Muscle of leg (tissue), 11 donors: ENCODE measurements around the gene UBN2. TPM values are rescaled to one million over a fixed set of nuclear protein-coding genes. Genes with fewer than 3 reads are reported as not detected.
A peak's percentile ranks its signal among the peaks of the same experiment; 100 is the strongest.
"Not testable (repeated sequence)": the region's sequence is repeated elsewhere in the genome, so short reads cannot be mapped to it uniquely, and the experiment has no call there.

Experiments used
- DNase-seq: peaks from one replicate; pipeline ENCODE4 v3.0.0; 2013
- H3K27ac ChIP-seq: one replicate; pipeline ENCODE4 v1.5.1; 2013; ENCODE audit warnings: mild to moderate bottlenecking, low read length, control low read depth
- H3K27me3 ChIP-seq: one replicate; pipeline ENCODE4 v1.6.1; 2013; ENCODE audit warnings: low read length; ENCODE audit not compliant: control insufficient read depth, insufficient read depth
- H3K36me3 ChIP-seq: one replicate; pipeline ENCODE4 v1.6.1; 2013; ENCODE audit warnings: low read length; ENCODE audit not compliant: control insufficient read depth, insufficient read depth
- H3K4me1 ChIP-seq: one replicate; pipeline ENCODE4 v1.6.1; 2013; ENCODE audit warnings: low read length; ENCODE audit not compliant: control insufficient read depth, insufficient read depth
- H3K4me3 ChIP-seq: one replicate; pipeline ENCODE4 v1.5.1; 2013; ENCODE audit warnings: low read length, control low read depth
- H3K9me3 ChIP-seq: replicated peaks from 2 replicates; pipeline ENCODE4 v1.6.1; 2013; ENCODE audit warnings: low read depth, low read length; ENCODE audit not compliant: control insufficient read depth
- WGBS: methylation state at CpG from one replicate; pipeline ENCODE4 v1.1.5; 2013; ENCODE audit warnings: missing lambda C conversion rate; ENCODE audit not compliant: insufficient coverage; 5-methylcytosine and 5-hydroxymethylcytosine counted together
- polyA plus RNA-seq, 8 donors: library from polyadenylated mRNA; unstranded; fragments of 120-200 nt; gene quantifications; one replicate each; pipeline versions ENCODE4 v1.2.1 to v1.2.3, GENCODE V29; 2013; ENCODE audit warnings: inconsistent platforms in 1 of 8, low replicate concordance in 1 of 8; ENCODE audit not compliant: insufficient read length in 8 of 8, insufficient read depth in 1 of 8
- total RNA-seq: library from RNA; stranded (reverse); fragments of 120-200 nt; gene quantifications from one replicate; pipeline ENCODE4 v1.2.4, GENCODE V29; 2013

UBN2 gene
- total and polyA plus RNA-seq, 9 donors: 5.7 to 11.8 (median 7.6) TPM

DNA sequence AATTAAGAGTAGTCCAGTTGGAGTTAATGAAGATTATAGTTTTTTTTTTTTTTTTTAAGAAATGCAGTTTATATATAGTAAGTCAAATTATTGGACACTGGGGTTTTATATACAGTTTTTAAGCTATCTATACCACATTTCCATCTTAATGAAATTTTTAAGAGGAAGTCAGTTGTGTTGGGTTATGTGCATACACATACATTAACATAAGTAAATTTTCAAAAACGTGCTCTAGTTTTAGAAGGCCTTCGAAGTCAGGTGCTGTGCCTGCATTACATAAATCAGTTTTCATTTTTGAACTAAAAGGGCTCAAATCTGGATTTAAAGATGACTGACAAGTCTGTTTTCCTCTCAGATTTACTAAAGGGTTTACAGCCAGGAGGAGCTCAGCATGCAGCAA lies 62.5 kb downstream of the UBN2 start:
- Histone ChIP-seq H3K4me3 (no peak overlapping the region), H3K27ac (no peak overlapping the region), H3K27me3 (no peaks in the 10 kb centered on the region), H3K9me3 (no peaks in the 10 kb centered on the region), H3K36me3 (peaks cover 23% of the 10 kb centered on the region), H3K4me1 (no peaks in the 10 kb centered on the region)
- no peak for DNase-seq
- 100% methylated on average over 1 of the region's 2 CpGs for WGBS

DNA sequence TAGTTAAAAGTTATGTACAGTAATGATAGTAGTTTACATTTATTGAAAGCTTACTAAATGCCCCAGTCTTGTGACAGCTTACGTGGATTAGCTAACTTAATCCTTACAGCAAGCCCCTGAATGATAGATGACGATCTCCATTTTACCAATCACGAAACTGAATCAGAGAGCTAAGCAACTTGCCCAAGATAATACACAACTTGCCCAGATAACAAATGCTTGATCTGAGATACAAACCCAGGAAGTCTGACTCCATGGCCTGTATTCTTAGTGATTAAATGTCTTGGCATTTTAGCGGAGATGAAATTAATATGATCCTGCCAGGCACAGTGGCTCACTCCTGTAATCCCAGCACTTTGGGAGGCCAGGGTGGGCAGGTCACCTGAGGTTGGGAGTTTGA lies 63.2 kb downstream of the UBN2 start:
- Histone ChIP-seq H3K4me1 (no peaks in the 10 kb centered on the region), H3K4me3 (no peak overlapping the region), H3K9me3 (no peaks in the 10 kb centered on the region), H3K27me3 (no peaks in the 10 kb centered on the region), H3K27ac (no peak overlapping the region), H3K36me3 (peaks cover 23% of the 10 kb centered on the region)
- no peak for DNase-seq
- 100% methylated on average over 1 of the region's 4 CpGs for WGBS

DNA sequence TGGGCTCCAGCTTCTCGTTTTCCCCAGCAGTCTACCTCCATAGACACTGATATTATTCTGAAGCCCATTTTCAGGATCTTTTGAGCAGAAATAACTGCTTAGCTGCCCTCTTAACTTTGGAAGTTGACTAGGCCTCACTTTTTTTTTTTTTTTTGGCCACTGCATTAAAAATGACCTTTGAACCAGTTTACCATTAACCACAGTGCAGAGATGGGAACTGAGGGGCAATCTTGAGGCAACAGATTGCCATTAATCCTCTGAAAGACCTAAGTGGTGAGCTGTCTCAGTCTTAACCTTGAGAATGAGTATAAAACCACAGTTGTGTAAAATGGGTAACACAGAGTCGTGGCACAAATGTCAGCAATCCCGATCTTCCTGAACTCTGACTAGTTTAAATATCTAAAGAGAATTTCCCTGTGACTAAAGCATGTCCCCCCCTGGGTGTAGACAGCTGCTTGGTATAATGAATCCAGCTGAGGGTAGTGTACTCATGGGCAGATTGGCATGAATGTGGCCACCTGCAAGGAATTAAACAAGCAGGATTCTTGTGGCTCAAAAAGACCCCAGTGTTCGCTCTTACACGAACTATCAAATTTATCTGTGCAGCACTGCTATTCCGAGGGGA lies 64.0 kb downstream of the UBN2 start:
- Histone ChIP-seq H3K36me3 (peaks cover 23% of the 10 kb centered on the region), H3K9me3 (no peaks in the 10 kb centered on the region), H3K4me1 (no peaks in the 10 kb centered on the region), H3K27me3 (no peaks in the 10 kb centered on the region), H3K4me3 (no peak overlapping the region), H3K27ac (no peak overlapping the region)
- 43% methylated on average over 1 of the region's 6 CpGs for WGBS
- DNase-seq: no peak

DNA sequence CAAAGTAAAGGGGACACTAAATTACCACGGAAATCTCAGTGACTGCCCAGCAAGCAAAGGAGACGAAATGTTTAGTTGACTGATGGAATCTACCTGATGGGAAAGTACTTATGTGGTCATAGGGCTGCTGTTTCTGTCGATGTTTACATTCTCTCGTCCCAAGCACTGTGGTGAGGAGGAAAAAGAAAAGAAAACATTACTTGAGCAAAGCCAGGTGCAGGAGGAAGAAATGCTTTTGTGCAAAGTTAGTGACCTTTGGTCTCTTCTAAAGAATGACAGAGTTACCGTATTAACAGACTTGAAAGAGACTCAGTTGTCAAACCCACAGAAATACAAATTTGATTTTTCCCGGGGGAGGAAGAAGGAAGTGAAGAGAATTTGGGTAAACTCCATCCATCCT lies 66.8 kb downstream of the UBN2 start:
- H3K36me3 ChIP-seq: peaks cover 25% of the 10 kb centered on the region
- no peaks in the 10 kb centered on the region for H3K4me1 ChIP-seq
- no peaks in the 10 kb centered on the region for H3K27me3 ChIP-seq
- H3K4me3 ChIP-seq: no peak overlapping the region
- no peaks in the 10 kb centered on the region for H3K9me3 ChIP-seq
- WGBS: 50% methylated on average over 2 of the region's 6 CpGs
- DNase-seq: no peak
- no peak overlapping the region for H3K27ac ChIP-seq

DNA sequence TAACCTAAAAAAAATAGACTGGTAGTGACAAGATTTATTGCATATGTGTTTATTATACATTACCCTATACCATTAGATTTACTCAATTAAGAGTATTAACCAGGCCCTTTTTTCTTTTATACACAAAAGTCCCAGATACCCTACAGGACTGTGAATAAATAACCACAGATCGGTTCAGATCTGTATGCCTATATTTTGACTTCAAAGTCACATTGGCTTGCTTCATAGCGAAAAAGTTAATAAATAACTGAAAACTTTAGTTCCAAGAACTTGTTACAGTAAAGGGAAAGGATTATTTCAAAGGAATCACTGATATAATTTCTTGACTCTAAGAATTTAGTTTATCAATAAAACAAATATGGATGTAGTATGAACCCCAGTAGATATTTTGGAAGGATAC lies 68.3 kb downstream of the UBN2 start:
- Histone ChIP-seq H3K9me3 (no peaks in the 10 kb centered on the region), H3K36me3 (peaks cover 22% of the 10 kb centered on the region), H3K4me3 (no peak overlapping the region), H3K27ac (no peak overlapping the region), H3K4me1 (no peaks in the 10 kb centered on the region), H3K27me3 (no peaks in the 10 kb centered on the region)
- DNase-seq: no peak
- no CpG with 5 or more reads among the region's 2 CpGs for WGBS

GRCh38 chr7:139300390-139300789 lies 69.4 kb downstream of the UBN2 start:
- no peak overlapping the region for H3K4me3 ChIP-seq
- no CpG with 5 or more reads among the region's 2 CpGs for WGBS
- H3K4me1 ChIP-seq: no peaks in the 10 kb centered on the region
- H3K9me3 ChIP-seq: no peaks in the 10 kb centered on the region
- H3K27ac ChIP-seq: no peak overlapping the region
- no peaks in the 10 kb centered on the region for H3K27me3 ChIP-seq
- DNase-seq: no peak
- H3K36me3 ChIP-seq: peaks cover 15% of the 10 kb centered on the region

DNA sequence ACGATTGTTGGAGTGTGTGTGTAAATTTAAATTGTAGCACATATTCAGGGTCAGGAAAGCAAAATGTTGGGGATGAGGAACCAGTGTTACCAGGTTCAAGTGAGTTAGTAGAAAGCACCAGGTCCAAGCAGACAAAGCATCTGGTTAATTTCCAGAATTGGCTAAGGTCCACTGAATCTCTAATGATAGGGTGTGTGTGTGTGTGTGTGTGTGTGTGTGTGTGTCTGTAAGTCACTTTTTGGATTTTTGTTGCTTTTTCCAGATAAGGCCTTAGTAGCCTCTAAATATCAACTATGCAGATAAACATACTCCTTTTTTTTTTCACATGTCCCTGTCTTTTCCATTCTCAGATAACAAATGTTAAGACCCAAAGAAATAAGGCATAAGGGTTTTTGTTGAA lies 73.5 kb downstream of the UBN2 start:
- Histone ChIP-seq H3K36me3 (peaks cover 5% of the 10 kb centered on the region), H3K9me3 (no peaks in the 10 kb centered on the region), H3K27me3 (no peaks in the 10 kb centered on the region), H3K27ac (no peak overlapping the region), H3K4me1 (no peaks in the 10 kb centered on the region), H3K4me3 (no peak overlapping the region)
- DNase-seq: no peak
- WGBS: 69% methylated on average over 1 of the region's 1 CpG

- H3K36me3 ChIP-seq: no peaks in the 10 kb centered on the region
Measured at GRCh38 chr7:139317939-139318505, 87.0 kb downstream of the UBN2 start.

GRCh38 chr7:139321071-139321745 lies 90.2 kb downstream of the UBN2 start:
- Histone ChIP-seq H3K9me3 (no peaks in the 10 kb centered on the region), H3K4me3 (no peak overlapping the region), H3K36me3 (no peaks in the 10 kb centered on the region), H3K27ac (peak overlapping the region; percentile 76), H3K27me3 (no peaks in the 10 kb centered on the region), H3K4me1 (peaks cover 9% of the 10 kb centered on the region)
- 49% methylated on average over 10 of the region's 11 CpGs for WGBS
- DNase-seq: peak; percentile 33

More at GRCh38 chr7:139317939-139318505, 87.0 kb downstream of the UBN2 start:
- Histone ChIP-seq H3K9me3 (no peaks in the 10 kb centered on the region), H3K4me1 (peaks cover 9% of the 10 kb centered on the region), H3K4me3 (no peak overlapping the region), H3K27me3 (no peaks in the 10 kb centered on the region), H3K27ac (no peak overlapping the region)
- no peak for DNase-seq
- 80% methylated on average over 2 of the region's 5 CpGs for WGBS

DNA sequence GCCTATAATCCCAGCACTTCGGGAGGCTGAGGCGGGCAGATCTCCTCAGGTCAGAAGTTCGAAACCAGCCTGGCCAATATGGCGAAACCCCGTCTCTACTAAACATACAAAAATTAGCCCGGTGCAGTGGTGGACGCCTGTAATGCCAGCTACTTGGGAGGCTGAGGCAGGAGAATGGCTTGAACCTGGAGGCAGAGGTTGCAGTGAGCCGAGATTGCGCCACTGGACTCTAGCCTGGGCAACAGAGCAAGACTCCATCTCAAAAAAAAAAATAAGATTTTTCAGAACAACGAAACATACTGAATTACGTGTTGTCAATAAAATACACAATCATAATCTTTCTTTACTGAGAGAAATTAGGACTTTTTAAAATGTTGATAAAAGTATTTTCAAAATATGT lies 93.7 kb downstream of the UBN2 start:
- not testable (repeated sequence) for H3K4me3 ChIP-seq, H3K27me3 ChIP-seq, DNase-seq, H3K36me3 ChIP-seq, H3K9me3 ChIP-seq, H3K4me1 ChIP-seq, H3K27ac ChIP-seq
- 94% methylated on average over 3 of the region's 11 CpGs for WGBS
